MCF 10A (cell line): ENCODE data around the gene BTBD6. TPM values are rescaled to one million over a fixed set of nuclear protein-coding genes. Genes with fewer than 3 reads are reported as not detected.

Experiments
- Bru-seq: library from RNA; stranded (reverse); fragments of 400-500 nt; gene quantifications from one replicate; lab custom pipeline; 2021; lab: Mats Ljungman, UMichigan
- BruChase-seq, 2 experiments: library from RNA; stranded (reverse); fragments of 400-500 nt; gene quantifications; one replicate each; lab custom pipeline; 2021; lab: Mats Ljungman, UMichigan
- BruUV-seq: library from RNA; stranded (reverse); fragments of 400-500 nt; replicated peaks from 2 replicates; lab custom pipeline; 2021; lab: Mats Ljungman, UMichigan
- CTCF ChIA-PET: fragments of 300-600 bp; sonication (Branson Sonifier 250); formaldehyde crosslinking; extraction: SDS; loops from one replicate; lab custom pipeline; 2021; ENCODE audit warnings: antibody characterized with exemption, inconsistent platforms; lab: Yijun Ruan, JAX
- POLR2A ChIA-PET: fragments of 300-600, 350-650 bp; sonication (Branson Sonifier 250); formaldehyde crosslinking; extraction: SDS; loops from one replicate; lab custom pipeline; 2020; ENCODE audit warnings: antibody characterized with exemption, inconsistent platforms; lab: Yijun Ruan, JAX
- DNase-seq: peaks from one replicate; pipeline ENCODE4 v3.0.0-alpha.2; 2018; ENCODE audit not compliant: unreplicated experiment
- H3K27ac Mint-ChIP-seq: one replicate; pipeline ENCODE4 v1.8.0; 2022; ENCODE audit warnings: mild to moderate bottlenecking, low read depth, mixed read lengths; ENCODE audit not compliant: unreplicated experiment
- H3K27me3 Mint-ChIP-seq: one replicate; pipeline ENCODE4 v1.8.0; 2022; ENCODE audit warnings: mixed read lengths; ENCODE audit not compliant: insufficient read depth, unreplicated experiment
- H3K36me3 Mint-ChIP-seq: one replicate; pipeline ENCODE4 v1.8.0; 2022; ENCODE audit warnings: mild to moderate bottlenecking, moderate library complexity, mixed read lengths; ENCODE audit not compliant: insufficient read depth, unreplicated experiment
- H3K4me1 Mint-ChIP-seq: one replicate; pipeline ENCODE4 v1.8.0; 2022; ENCODE audit warnings: mixed read lengths; ENCODE audit not compliant: insufficient read depth, unreplicated experiment
- H3K4me3 Mint-ChIP-seq: one replicate; pipeline ENCODE4 v1.8.0; 2022; ENCODE audit warnings: mild to moderate bottlenecking, moderate library complexity, mixed read lengths; ENCODE audit not compliant: unreplicated experiment
- H3K9me3 Mint-ChIP-seq: one replicate; pipeline ENCODE4 v1.8.0; 2022; ENCODE audit warnings: mixed read lengths; ENCODE audit not compliant: unreplicated experiment
- intact Hi-C: fragments of 100-400 bp; cut with micrococcal nuclease; formaldehyde crosslinking; loops from 2 replicates; pipeline ENCODE4 v1.14.1; 2022
- long read RNA-seq: library from polyadenylated mRNA; stranded (forward); transcript quantifications from one replicate; pipeline ENCODE4 v2.0.0, GENCODE V29; 2022
- total RNA-seq: library from RNA; stranded (reverse); gene quantifications from 2 replicates; pipeline ENCODE4 v1.2.3, GENCODE V29; 2022
- TF ChIP-seq, protein P1 (sequence below): fragments of 200-600 bp; IDR thresholded peaks from one replicate; pipeline ENCODE4 v1.8.0; 2022; ENCODE audit warnings: antibody characterized with exemption, mild to moderate bottlenecking; ENCODE audit not compliant: unreplicated experiment

BTBD6 gene
- total RNA-seq: 16.7 and 24.5 TPM in 2 replicates
- Bru-seq, nascent RNA: percentile 40 among the genes with signal in this experiment
- percentile 78 among the genes with signal in this experiment for BruChase-seq, experiment 1, labeled RNA remaining after a 6-hour chase
- BruChase-seq, experiment 2, labeled RNA remaining after a 2-hour chase: percentile 58 among the genes with signal in this experiment
- long read RNA-seq, transcript BTBD6-203 (4 exons, 2,176 nt): major isoform, 51 of 85 reads
- long read RNA-seq, transcript BTBD6-206 (5 exons, 1,335 nt): minor isoform, 13 of 85 reads
- long read RNA-seq, transcript BTBD6-204 (3 exons, 2,195 nt): minor isoform, 9 of 85 reads
- long read RNA-seq, partial matches to known transcripts: 0 of 85 reads
- long read RNA-seq, other reads (novel, unspliced or antisense): 12 of 85 reads

- H3K9me3 Mint-ChIP-seq: no peaks in the 10 kb centered on the region
- H3K27ac Mint-ChIP-seq: peak within 1 kb of the TSS; percentile 27
These were observed at the start of gene BTBD6 for GRCh38 chr14:105248368-105249181. Gene BTBD6 (plus strand): TSS chr14:105248533. CDS start chr14:105248712, 179 bp downstream.

DNA sequence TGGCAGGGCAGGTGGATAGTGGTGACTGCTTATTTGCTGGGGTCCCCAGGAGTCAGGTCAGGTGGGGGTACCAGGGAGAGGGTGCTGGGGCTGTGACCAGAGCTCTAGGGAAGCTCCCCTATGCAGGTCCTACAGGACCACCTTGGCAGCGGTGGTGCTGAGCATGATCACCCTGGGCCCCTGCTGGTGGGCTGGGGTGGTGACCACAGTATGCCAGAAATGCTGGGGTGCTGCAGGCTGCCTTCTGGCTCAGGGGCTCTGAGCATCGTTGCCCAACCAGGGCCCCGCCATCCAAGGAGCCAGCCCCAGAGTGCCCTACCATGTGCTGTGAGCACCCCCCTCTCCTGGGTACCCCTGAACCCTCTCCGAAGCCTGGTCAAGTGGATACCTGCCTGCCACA lies 49.7 kb upstream of the BTBD6 start:
- TF ChIP-seq, protein P1, sequence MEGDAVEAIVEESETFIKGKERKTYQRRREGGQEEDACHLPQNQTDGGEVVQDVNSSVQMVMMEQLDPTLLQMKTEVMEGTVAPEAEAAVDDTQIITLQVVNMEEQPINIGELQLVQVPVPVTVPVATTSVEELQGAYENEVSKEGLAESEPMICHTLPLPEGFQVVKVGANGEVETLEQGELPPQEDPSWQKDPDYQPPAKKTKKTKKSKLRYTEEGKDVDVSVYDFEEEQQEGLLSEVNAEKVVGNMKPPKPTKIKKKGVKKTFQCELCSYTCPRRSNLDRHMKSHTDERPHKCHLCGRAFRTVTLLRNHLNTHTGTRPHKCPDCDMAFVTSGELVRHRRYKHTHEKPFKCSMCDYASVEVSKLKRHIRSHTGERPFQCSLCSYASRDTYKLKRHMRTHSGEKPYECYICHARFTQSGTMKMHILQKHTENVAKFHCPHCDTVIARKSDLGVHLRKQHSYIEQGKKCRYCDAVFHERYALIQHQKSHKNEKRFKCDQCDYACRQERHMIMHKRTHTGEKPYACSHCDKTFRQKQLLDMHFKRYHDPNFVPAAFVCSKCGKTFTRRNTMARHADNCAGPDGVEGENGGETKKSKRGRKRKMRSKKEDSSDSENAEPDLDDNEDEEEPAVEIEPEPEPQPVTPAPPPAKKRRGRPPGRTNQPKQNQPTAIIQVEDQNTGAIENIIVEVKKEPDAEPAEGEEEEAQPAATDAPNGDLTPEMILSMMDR: peak; percentile 8
- Mint-ChIP-seq H3K4me3 (no peak overlapping the region), H3K9me3 (no peaks in the 10 kb centered on the region), H3K36me3 (peaks cover 13% of the 10 kb centered on the region), H3K27ac (no peak overlapping the region), H3K4me1 (peaks cover 21% of the 10 kb centered on the region), H3K27me3 (peaks cover 58% of the 10 kb centered on the region)
- no peak for DNase-seq
- intact Hi-C loops: no loop called here
- no TSS peak for BruUV-seq
- POLR2A ChIA-PET: no interaction called here
- CTCF ChIA-PET: interaction anchor here (0.7 to 1.6 kb wide), 2 partner anchors 9 to 245 kb away, joined by 3 to 7 read pairs; no protein-coding TSS in a partner anchor

More at GRCh38 chr14:105248368-105249181, at the start of gene BTBD6:
- intact Hi-C loops: no loop called here
- ChIA-PET CTCF (interaction anchor here (0.6 to 1.4 kb wide), 6 partner anchors 12 to 1412 kb away, joined by 3 to 4 read pairs (median 3); no protein-coding TSS in a partner anchor), POLR2A (interaction anchor here (1.2 to 1.3 kb wide), 2 partner anchors 42 to 52 kb away, joined by 3 to 6 read pairs; partner anchors contain the start of gene BRF1)
- BruUV-seq: no TSS peak
- peak within 1 kb of the TSS; percentile 65 for H3K4me3 Mint-ChIP-seq
- no peaks in the 10 kb centered on the region for H3K27me3 Mint-ChIP-seq
- peaks cover 5% of the 10 kb centered on the region for H3K4me1 Mint-ChIP-seq
- peaks cover 15% of the 10 kb centered on the region for H3K36me3 Mint-ChIP-seq
- TF ChIP-seq, protein P1: no peak
- peak; percentile 72 for DNase-seq

DNA sequence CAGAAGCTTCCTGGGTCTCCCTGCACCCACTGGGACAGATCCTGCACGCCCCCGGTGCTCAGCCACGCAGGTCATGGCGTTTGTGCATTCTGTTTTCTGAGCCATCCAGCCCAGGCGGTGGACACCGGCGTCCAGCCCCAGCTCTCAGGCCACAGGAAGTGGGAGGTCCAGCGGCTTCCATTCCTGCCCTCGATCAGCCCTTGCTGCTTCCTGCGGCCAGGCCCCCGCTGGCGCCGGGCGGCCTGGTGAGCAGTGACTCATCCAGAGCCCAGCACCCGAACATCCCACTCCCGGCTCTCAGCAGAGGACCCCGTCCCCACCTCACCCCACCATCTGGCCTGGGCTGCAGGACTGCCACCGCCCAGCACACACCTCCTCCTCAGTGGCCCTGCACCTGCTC lies 49.2 kb upstream of the BTBD6 start:
- ChIA-PET CTCF (no interaction called here), POLR2A (no interaction called here)
- H3K4me1 Mint-ChIP-seq: peaks cover 17% of the 10 kb centered on the region
- H3K27ac Mint-ChIP-seq: no peak overlapping the region
- H3K9me3 Mint-ChIP-seq: no peaks in the 10 kb centered on the region
- H3K36me3 Mint-ChIP-seq: peaks cover 13% of the 10 kb centered on the region
- DNase-seq: no peak
- TF ChIP-seq, protein P1: no peak
- intact Hi-C loops: no loop called here
- no peak overlapping the region for H3K4me3 Mint-ChIP-seq
- peaks cover 54% of the 10 kb centered on the region for H3K27me3 Mint-ChIP-seq
- BruUV-seq: no TSS peak

DNA sequence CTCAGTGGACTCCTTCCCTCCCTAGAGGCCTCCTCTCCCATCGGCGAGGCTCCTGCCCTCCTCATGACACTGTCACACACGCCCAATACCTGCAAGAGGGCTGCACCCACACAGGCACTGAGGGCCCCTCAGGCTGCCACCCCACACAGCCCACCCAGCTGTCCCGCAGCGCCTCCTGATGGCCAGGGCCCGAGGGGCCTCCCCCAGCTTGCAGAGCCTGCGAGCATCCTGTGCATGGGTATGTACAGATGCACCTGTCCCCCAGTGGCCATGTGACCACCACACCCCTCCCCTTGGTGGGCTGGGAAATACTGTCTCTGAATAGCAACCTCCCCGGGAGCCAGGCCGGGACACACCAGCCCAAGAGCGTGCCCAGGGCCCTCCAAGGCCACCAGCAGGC lies 48.3 kb upstream of the BTBD6 start:
- Mint-ChIP-seq H3K27me3 (peaks cover 44% of the 10 kb centered on the region), H3K9me3 (no peaks in the 10 kb centered on the region), H3K27ac (no peak overlapping the region), H3K36me3 (peaks cover 13% of the 10 kb centered on the region), H3K4me1 (peaks cover 16% of the 10 kb centered on the region), H3K4me3 (no peak overlapping the region)
- TF ChIP-seq, protein P1: no peak
- DNase-seq: no peak
- ChIA-PET POLR2A (no interaction called here), CTCF (no interaction called here)
- BruUV-seq: no TSS peak
- intact Hi-C loops: no loop called here
